Measurements from ENCODE around the gene SSC5D.

GRCh38 chr19:55460670-55461258 lies 27.5 kb upstream of the SSC5D start:
- TF ChIP-seq CTCF (IDR thresholded peaks at IDR 0.05) (no peak), POLR2A (IDR thresholded peaks at IDR 0.05) (no peak)

Measured in Peyer's patch (tissue), 4 donors.